ENCODE data around the gene CNTNAP1. TPM values are rescaled to one million over a fixed set of nuclear protein-coding genes. Genes with fewer than 3 reads are reported as not detected.

Gene CNTNAP1
- total RNA-seq, 4 donors from 2014 or later = 0.15 to 0.88 (median 0.43) TPM

DNA sequence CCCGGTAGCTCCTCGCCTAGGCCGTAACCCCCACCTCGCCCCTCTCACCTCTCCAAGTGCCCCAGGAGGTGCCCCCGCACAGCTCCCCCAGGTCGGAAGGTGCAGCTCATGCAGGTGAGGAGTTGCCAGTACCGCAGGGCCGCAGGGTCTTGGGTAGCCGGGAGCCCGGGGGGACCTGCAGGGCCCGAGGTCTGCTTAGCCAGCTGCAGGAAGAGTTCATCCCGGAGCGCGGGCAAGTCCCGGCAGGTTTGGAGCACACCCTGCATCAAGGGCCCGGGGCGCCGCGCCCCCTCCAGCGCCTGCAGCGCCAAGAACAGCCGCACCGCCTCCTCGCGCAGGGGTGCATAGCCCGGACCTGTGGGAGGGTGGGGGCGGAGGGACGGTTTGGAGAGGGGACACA lies 10.3 kb upstream of the CNTNAP1 start:
- Histone ChIP-seq H3K27ac (peak overlapping the region; percentile 98 to 99 (median 98)), H3K27me3 (peaks cover 0 to 25% (median 0%) of the 10 kb centered on the region in 4 donors), H3K36me3 (peaks cover 24 to 69% (median 26%) of the 10 kb centered on the region in 3 donors), H3K4me3 (peak overlapping the region in 3 of 4 donors; percentile 18 to 51 (median 27)), H3K9me3 (no peaks in the 10 kb centered on the region), H3K4me1 (peaks cover 66 to 94% (median 70%) of the 10 kb centered on the region in 3 donors)
- 20 to 58% methylated on average over 2 to 16 of the region's 28 CpGs for WGBS, 2 donors
- DNase-seq = no peak
- intact Hi-C loops (cut with DNase I) = no loop called here
- TF ChIP-seq, protein P1, sequence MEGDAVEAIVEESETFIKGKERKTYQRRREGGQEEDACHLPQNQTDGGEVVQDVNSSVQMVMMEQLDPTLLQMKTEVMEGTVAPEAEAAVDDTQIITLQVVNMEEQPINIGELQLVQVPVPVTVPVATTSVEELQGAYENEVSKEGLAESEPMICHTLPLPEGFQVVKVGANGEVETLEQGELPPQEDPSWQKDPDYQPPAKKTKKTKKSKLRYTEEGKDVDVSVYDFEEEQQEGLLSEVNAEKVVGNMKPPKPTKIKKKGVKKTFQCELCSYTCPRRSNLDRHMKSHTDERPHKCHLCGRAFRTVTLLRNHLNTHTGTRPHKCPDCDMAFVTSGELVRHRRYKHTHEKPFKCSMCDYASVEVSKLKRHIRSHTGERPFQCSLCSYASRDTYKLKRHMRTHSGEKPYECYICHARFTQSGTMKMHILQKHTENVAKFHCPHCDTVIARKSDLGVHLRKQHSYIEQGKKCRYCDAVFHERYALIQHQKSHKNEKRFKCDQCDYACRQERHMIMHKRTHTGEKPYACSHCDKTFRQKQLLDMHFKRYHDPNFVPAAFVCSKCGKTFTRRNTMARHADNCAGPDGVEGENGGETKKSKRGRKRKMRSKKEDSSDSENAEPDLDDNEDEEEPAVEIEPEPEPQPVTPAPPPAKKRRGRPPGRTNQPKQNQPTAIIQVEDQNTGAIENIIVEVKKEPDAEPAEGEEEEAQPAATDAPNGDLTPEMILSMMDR (IDR thresholded peaks at IDR 0.05) = no peak
- TF ChIP-seq POLR2A (IDR thresholded peaks at IDR 0.05) = no peak

DNA sequence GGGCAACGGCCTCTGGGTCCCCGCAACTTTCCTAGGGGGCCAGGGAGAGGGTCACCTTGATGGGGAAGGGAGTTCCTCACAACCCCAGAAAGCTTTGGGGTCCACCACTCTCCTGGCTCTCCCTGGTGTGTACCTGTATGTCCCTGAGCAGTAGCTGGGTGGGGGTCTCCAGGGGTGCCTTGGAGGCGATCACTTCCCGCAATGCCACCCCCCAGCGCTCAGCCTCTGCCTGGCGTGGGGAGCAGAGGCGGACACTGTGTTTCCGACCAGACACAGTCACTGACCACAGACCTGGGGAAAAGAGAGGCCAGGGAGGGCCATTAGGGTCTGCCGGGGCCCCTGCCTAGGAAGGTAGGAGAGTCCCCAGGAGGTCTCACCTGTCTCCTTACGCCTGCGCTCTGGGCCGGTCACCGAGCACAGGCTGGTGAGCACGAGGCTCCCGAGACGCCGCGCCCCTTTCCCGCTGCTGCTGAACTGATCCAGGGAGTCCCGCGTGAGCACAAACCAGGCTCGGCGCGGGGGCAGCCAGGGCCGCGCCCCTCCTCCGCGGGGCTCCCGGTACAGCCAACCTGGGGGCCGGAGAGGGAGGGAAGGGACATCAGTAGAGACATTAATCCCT lies 9.0 kb upstream of the CNTNAP1 start:
- peaks cover 53 to 91% (median 66%) of the 10 kb centered on the region in 3 donors for H3K4me1 ChIP-seq
- peak overlapping the region; percentile 83 to 97 (median 94) for H3K4me3 ChIP-seq
- peak overlapping the region; percentile 98 to 99 (median 98) for H3K27ac ChIP-seq
- no peak for DNase-seq
- 69 to 93% methylated on average over 5 to 6 of the region's 30 CpGs for WGBS, 2 donors
- intact Hi-C loops (cut with DNase I) = no loop called here
- H3K27me3 ChIP-seq = peaks cover 0 to 25% (median 0%) of the 10 kb centered on the region in 4 donors
- peaks cover 24 to 57% (median 26%) of the 10 kb centered on the region in 3 donors for H3K36me3 ChIP-seq
- TF ChIP-seq, protein P1 (IDR thresholded peaks at IDR 0.05) = no peak
- TF ChIP-seq POLR2A (IDR thresholded peaks at IDR 0.05) = no peak
- no peaks in the 10 kb centered on the region for H3K9me3 ChIP-seq

DNA sequence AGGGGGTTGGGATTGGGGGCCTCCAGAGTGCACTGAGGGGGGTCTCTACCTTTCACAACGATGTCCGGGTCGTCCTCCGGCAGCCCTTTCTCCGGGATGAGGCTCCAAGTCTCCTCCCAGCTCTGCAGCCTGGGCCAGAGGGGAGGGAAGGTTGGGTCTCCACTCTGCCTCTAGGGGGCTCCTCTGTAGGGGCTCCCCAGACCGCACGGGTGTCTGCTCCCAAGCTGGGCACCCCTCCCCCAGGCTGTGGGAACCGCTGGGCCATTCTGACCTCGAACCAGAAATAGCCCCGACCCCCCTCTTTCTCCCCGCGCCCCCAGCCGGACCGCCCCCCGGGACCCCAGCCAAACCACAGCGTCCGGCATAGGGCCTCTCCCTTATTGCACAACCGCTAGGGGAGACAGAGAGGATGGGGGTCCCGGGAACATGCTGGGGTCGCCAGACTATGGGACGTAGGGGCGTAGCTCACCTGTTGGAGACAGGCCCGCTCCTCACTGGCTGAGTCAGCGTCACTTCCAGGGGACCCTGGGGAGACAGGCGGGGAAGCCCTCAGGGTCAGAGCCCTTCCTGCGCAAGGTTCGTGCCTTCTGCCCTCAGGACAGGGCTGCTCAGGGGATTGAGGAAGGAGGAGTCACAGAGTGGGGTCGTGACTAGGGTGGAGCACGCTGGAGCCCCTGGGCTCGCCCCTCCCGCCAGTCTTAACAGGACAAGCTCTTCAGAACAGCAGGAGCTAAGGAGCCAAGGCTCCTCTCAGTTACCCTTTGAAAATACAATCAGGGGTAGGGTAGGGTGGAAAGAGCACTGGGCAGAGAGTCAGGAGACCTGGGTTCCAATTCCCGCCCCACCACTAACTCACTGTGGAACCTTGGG lies 8.2 kb upstream of the CNTNAP1 start:
- H3K27ac ChIP-seq = peak overlapping the region; percentile 98 to 99 (median 98)
- no peak for DNase-seq
- H3K9me3 ChIP-seq = no peaks in the 10 kb centered on the region
- H3K4me1 ChIP-seq = peaks cover 53 to 91% (median 73%) of the 10 kb centered on the region in 3 donors
- TF ChIP-seq POLR2A (IDR thresholded peaks at IDR 0.05) = no peak
- TF ChIP-seq, protein P1 (IDR thresholded peaks at IDR 0.05) = peak in 4 of 6 experiments; percentile 15 to 44 (median 22)
- H3K36me3 ChIP-seq = peaks cover 22 to 49% (median 25%) of the 10 kb centered on the region in 3 donors
- peaks cover 0 to 25% (median 0%) of the 10 kb centered on the region in 4 donors for H3K27me3 ChIP-seq
- WGBS, 2 donors = 5 to 6% methylated on average over 3 to 5 of the region's 32 CpGs
- intact Hi-C loops (cut with DNase I) = no loop called here
- peak overlapping the region; percentile 83 to 97 (median 94) for H3K4me3 ChIP-seq

DNA sequence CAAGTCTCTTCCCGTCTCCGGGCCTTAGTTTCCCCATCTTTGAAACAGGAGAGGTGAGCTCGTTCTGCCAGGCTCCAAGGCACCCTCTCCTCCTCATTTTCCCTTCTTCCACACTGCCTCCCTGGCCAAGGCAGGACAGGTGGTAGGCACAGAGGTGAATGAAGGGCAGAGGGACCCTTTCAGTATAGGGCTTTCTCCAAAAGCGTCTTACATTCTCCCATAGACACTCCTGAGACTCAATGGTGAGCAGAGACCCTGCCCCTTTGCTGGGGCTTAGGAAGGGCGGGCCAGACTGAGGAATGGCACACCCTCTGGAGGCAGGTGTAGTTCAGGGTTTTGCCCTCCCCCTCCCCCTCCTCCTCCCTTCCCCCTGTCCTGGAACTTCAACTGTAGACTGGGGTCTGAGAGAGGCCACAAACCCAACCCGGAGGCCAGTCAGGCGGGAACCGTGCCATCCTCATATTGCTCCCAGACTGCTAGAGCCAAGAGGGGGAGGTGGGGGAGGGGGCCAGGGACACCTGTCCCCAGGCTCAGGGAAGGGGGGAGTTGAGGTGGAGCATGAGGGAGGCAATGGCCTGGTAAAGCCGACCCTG lies 7.5 kb upstream of the CNTNAP1 start:
- Histone ChIP-seq H3K4me1 (peaks cover 53 to 91% (median 74%) of the 10 kb centered on the region in 3 donors), H3K36me3 (peaks cover 15 to 42% (median 21%) of the 10 kb centered on the region in 3 donors), H3K9me3 (no peaks in the 10 kb centered on the region), H3K4me3 (peak overlapping the region; percentile 83 to 97 (median 94)), H3K27me3 (peaks cover 0 to 25% (median 0%) of the 10 kb centered on the region in 4 donors), H3K27ac (peak overlapping the region; percentile 98 to 99 (median 98))
- DNase-seq = no peak
- 0 to 29% methylated on average over 3 to 6 of the region's 9 CpGs for WGBS, 2 donors
- intact Hi-C loops (cut with DNase I) = no loop called here
- TF ChIP-seq POLR2A (IDR thresholded peaks at IDR 0.05) = peak in 1 of 4 donors; percentile 15
- TF ChIP-seq, protein P1 (IDR thresholded peaks at IDR 0.05) = no peak
